H1 (cell line): Measurements from ENCODE around the gene MAPK1. TPM values are rescaled to one million over a fixed set of nuclear protein-coding genes. Genes with fewer than 3 reads are reported as not detected.

ENCODE experiments used
- BCL11A ChIP-seq, 2 experiments: IDR thresholded peaks; one replicate each; pipeline ENCODE4 v1.6.1; 2011; ENCODE audit warnings: low read depth in 2 of 2, low read length in 2 of 2, mild to moderate bottlenecking in 2 of 2
- CREB1 ChIP-seq: IDR thresholded peaks from 2 replicates; pipeline ENCODE4 v1.6.1; 2012; ENCODE audit warnings: inconsistent platforms
- YY1 ChIP-seq: IDR thresholded peaks from 2 replicates; pipeline ENCODE4 v1.6.1; 2011; ENCODE audit warnings: low read depth, mild to moderate bottlenecking, low read length
- polyA plus RNA-seq, 7 experiments: library from polyadenylated mRNA; depleted of rRNA in 3 of 7; stranded (reverse) in 5 of 7; unstranded in 2 of 7; fragments of >200 nt in 5 of 7; fragments of 200-250 nt in 2 of 7; gene quantifications; 1 replicate in 5 of 7; 2 replicates in 1 of 7; 4 replicates in 1 of 7; pipeline versions ENCODE4 v1.2.1 to v1.2.3, GENCODE V29; 2011 to 2013; ENCODE audit warnings: missing spikeins in 2 of 7, mixed read lengths in 2 of 7
- total RNA-seq: library from RNA; stranded (reverse); fragmentation: NEBNext Ultra II Directional; extraction: Animal tissue kit (Norgen Biotek cat#: 25700); gene quantifications from 2 replicates; pipeline ENCODE4 v1.2.1, GENCODE V29; 2021

The MAPK1 gene
- total and polyA plus RNA-seq, 2 of the 8 experiments (the other 6 are each of a cell fraction or from before 2014, with no cell fraction given), result 28.1 to 101 TPM

DNA sequence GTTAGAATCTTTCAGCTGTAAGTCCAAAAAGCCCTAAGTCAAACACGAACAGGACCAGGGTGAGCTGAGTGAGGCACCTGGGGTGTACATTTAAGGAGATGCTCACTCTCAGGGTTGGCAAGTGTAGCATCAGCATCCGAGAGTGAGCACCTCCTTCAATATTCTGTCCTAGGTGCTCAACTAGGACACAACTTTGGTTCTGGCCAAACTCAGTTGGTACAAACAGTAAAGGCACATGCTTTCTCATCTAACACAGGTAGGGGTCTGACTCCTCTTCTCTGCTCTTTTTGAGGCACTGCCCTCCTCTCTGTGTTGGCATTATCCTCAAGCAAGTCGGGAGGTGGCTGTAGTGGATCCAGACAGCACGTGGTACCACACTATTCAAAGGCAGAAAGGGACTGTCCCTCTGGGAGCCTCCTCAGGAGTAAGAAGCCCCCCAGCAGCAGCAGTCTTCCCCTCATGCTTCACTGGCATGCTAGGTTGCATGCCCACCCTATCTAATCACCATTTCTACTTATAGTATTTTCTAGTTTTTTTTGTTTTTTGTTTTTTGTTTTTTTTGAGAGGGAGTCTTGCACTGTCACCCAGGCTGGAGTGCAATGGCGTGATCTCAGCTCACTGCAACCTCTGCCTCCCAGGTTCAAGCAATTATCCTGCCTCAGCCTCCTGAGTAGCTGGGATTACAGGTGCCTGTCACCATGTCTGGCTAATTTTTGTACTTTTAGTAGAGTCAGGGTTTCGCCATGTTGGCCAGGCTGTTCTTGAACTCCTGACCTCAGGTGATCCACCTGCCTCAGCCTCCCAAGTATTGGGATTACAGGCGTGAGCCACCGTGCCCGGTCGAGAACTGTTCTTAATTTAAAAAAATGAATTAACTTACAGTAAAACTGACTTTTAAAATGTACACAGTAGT lies 14.7 kb upstream of the MAPK1 start (continued):
- no peak for TF ChIP-seq CREB1
- TF ChIP-seq BCL11A (IDR thresholded peaks at IDR 0.05; ENCODE audit: low read depth in 2 of 2, low read length in 2 of 2), result no peak
- TF ChIP-seq YY1, result no peak
